Measurements from ENCODE around the gene UGT2B7.
A peak's percentile ranks its signal among the peaks of the same experiment; 100 is the strongest.

UGT2B7 gene

DNA sequence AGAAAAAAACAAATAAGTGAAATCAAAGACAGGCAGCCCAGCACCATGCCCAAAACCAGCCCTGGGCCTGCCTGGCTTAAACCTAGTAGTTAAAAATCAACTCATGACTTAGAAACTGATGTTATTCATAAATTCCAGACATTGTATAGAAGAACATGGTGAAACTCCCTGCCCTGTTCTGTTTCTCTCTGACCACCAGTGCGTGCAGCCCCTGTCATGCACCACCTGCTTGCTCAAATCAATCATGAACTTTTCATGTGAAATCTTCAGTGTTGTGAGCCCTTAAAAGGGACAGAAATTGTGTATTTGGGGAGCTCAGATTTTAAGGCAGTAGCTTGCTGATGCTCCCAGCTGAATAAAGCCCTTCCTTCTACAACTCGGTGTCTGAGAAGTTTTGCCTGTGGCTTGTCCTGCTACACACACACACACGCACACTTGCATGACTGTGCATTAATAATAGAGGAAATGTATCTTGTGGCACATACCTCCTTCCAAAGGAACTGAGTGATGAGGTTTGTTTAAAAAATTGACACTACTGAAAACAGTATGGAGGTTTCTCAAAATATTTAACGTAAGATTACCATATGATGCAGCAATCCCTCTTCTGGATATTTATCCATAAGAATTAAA, 39.2 kb upstream of the UGT2B7 start:
- H3K4me3 ChIP-seq (ENCODE audit: low read depth, low read length), result peak overlapping the region; percentile 42
- peak; percentile 49 for DNase-seq (ENCODE audit: low read depth)
- TF ChIP-seq, protein P1, sequence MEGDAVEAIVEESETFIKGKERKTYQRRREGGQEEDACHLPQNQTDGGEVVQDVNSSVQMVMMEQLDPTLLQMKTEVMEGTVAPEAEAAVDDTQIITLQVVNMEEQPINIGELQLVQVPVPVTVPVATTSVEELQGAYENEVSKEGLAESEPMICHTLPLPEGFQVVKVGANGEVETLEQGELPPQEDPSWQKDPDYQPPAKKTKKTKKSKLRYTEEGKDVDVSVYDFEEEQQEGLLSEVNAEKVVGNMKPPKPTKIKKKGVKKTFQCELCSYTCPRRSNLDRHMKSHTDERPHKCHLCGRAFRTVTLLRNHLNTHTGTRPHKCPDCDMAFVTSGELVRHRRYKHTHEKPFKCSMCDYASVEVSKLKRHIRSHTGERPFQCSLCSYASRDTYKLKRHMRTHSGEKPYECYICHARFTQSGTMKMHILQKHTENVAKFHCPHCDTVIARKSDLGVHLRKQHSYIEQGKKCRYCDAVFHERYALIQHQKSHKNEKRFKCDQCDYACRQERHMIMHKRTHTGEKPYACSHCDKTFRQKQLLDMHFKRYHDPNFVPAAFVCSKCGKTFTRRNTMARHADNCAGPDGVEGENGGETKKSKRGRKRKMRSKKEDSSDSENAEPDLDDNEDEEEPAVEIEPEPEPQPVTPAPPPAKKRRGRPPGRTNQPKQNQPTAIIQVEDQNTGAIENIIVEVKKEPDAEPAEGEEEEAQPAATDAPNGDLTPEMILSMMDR (IDR thresholded peaks at IDR 0.05; ENCODE audit: insufficient read depth, low read depth, low read length, missing control alignments), result no peak

DNA sequence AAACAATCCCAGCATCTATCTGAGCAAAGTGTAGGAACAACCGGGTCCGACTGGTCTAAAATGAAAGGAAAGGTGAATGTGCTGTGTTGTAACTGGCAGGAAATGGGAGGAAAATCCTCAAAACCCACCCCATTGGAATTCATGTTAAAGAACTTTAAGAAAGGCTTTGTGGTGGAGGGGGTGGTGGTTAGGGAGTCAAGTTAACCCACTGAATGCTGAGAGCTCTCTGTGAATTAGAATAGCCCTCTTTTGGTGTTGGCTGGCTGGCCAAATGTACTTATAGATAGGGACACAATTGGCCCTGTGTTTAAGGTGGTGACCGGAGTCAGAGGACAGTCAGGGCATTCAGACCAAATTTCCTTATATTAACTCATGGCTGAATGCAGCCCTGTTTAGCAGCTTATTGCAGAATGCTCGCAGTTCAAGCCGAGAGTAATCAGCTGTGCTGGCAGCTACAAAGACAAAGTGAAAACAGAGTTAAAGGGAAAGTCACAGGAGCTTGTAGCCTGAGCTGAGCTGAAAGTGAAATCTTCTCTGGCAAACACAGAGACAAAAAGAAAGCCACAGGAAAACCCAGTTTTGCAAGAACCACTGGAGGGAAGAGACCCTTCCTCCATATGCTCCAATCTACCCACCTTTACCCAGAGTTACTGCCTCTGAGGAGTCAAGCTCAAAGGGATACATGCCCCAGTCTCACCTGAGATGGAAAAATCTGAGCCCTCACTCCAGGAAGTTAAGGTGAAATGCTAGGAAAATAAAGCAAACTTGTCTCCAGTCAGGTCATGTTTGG, 38.5 kb upstream of the UGT2B7 start:
- peak; percentile 68 for DNase-seq (ENCODE audit: low read depth)

DNA sequence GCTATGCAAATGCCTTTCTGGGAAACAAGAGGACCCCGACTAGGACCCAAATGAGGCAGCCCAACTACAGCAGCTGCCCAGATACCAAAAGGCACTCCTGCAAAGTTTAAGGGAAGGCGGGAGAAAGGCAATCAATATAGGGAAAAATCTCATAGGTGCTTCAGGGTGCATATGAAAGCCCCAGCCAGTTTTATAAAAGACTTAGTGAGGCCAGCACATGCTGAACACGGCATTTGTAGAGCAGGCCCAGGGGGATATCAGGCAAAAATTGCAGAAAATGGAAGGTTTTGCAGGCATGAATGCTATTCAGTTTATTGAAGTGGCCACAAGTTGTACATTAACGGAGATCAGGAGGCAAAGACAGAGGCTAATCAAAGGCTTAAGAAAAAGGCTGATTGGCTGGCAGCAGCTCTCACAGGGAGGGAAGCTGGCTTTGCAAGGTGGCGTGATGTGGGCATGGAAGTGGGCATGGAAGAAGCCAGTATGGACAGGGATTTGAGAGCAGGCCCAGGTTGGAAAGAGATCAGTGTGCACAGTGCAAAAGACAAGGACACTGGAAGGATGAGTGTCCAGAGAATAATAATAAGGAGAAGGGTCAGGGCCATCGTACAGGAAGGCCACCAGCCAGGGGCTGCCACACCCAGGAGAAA, 37.7 kb upstream of the UGT2B7 start:
- TF ChIP-seq, protein P1 (IDR thresholded peaks at IDR 0.05; ENCODE audit: insufficient read depth, low read depth, low read length, missing control alignments), result no peak
- no peak overlapping the region for H3K4me3 ChIP-seq (ENCODE audit: low read depth, low read length)
- no peak for DNase-seq (ENCODE audit: low read depth)

More for the DNA sequence above, 38.5 kb upstream of the UGT2B7 start:
- H3K4me3 ChIP-seq (ENCODE audit: low read depth, low read length), result peak overlapping the region; percentile 42
- TF ChIP-seq, protein P1 (IDR thresholded peaks at IDR 0.05; ENCODE audit: insufficient read depth, low read depth, low read length, missing control alignments), result no peak

DNA sequence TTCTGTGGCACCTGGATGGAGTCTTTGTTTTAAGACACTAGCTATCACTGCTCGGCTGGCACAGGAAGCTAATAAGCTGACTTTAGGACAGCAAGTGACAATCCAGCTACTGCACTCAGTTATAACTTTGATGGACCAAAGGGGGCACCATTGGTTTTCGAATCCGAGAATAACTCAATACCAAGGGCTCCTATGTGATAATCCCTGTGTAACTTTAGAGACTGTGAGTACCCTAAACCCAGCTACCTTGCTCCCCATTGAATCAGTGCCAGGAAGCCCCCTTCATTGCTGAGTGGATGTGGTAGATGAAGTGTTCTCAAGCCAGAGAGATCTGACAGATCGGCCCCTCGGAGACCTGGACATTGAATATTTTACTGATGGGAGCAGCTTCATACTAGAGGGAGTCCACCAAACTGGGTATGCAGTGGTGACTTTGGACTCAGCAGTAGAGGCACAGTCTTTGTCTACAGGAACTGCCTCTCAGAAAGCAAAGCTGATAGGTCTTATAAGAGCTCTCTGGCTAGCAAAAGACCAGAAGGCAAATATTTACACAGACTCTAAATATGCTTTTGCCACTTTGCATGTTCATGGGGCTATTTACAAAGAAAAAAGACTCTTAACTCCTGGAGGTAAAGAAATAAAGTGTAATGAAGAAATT, 35.5 kb upstream of the UGT2B7 start:
- H3K4me3 ChIP-seq (ENCODE audit: low read depth, low read length), result no peak overlapping the region
- TF ChIP-seq, protein P1 (IDR thresholded peaks at IDR 0.05; ENCODE audit: insufficient read depth, low read depth, low read length, missing control alignments), result no peak
- peak; percentile 37 for DNase-seq (ENCODE audit: low read depth)

DNA sequence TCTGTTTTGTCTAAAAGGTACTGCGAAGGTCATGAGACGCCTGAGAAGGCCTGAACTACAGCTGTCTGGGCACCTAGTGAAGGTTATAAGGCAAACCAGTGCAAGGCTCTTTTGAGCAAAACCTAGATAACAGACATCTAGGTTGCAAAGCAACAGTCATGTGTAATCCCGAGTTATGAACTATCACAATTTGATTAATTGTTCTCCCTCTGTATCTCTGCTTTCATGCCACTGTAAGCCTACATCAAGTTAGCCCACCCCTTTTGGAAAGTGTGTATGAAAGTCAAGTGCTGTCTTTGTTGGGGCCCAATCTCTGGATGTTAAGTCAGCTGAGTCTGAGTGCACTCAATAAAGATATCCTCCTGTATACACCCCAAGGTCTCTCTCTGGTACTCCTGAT, 31.9 kb upstream of the UGT2B7 start:
- TF ChIP-seq, protein P1 (IDR thresholded peaks at IDR 0.05; ENCODE audit: insufficient read depth, low read depth, low read length, missing control alignments), result no peak

DNA sequence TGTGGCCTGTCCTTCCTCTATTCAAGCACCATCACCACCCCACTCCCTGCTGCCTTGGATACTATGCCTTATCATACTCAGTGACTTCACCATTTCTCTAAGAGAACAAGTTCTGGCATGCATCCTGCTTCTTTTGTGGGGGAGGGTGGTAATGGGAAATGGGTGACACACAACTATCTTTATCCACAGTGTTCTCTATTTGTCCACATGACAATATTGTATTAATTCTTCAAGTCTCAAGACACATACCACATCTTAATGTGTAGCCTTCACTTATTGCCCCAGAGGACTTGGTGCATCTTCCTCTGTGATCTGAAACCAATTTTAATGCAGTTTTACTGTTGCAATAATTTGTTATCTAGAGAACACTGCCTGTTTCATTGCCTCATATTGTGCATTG, 29.3 kb upstream of the UGT2B7 start:
- TF ChIP-seq, protein P1 (IDR thresholded peaks at IDR 0.05; ENCODE audit: insufficient read depth, low read depth, low read length, missing control alignments), result no peak
- H3K4me3 ChIP-seq (ENCODE audit: low read depth, low read length), result no peak overlapping the region
- no peak for DNase-seq (ENCODE audit: low read depth)

More for the DNA sequence above, 31.9 kb upstream of the UGT2B7 start:
- H3K4me3 ChIP-seq (ENCODE audit: low read depth, low read length), result no peak overlapping the region
- no peak for DNase-seq (ENCODE audit: low read depth)

All from GM12865 (cell line).